Activated gamma-delta T cell treated with anti-CD3 and anti-CD28 coated beads, Interleukin-2, amount 50 U/mL, for 16 hours (primary cell): ENCODE measurements around the gene EPOP.

Experiments used
- DNase-seq: peaks from one replicate; pipeline ENCODE4 v3.0.0-alpha.2; 2020; ENCODE audit warnings: low read depth

EPOP gene

GRCh38 chr17:38705803-38706504 is 31.2 kb upstream of the EPOP start:
- no peak for DNase-seq

GRCh38 chr17:38705523-38705802 is 30.7 kb upstream of the EPOP start:
- DNase-seq, result no peak

GRCh38 chr17:38704606-38705522 is 30.1 kb upstream of the EPOP start, which contains the start of gene MLLT6:
MLLT6 (plus strand) TSS chr17:38705273; CDS start chr17:38705633, 360 bp downstream.
- peak; percentile 61 for DNase-seq

GRCh38 chr17:38703742-38704605 is 29.2 kb upstream of the EPOP start:
- peak; percentile 63 for DNase-seq

GRCh38 chr17:38702916-38703741 is 28.4 kb upstream of the EPOP start:
- DNase-seq, result no peak

- DNase-seq, result peak; percentile 62
Measured at GRCh38 chr17:38702166-38702915, 27.6 kb upstream of the EPOP start.

GRCh38 chr17:38701504-38702165 is 26.9 kb upstream of the EPOP start:
- peak; percentile 73 for DNase-seq

- no peak for DNase-seq
Measured at GRCh38 chr17:38698760-38699159, 24.0 kb upstream of the EPOP start.

GRCh38 chr17:38697061-38697820 is 22.5 kb upstream of the EPOP start:
- no peak for DNase-seq

- DNase-seq, result no peak
Measured at GRCh38 chr17:38693700-38694329, 19.1 kb upstream of the EPOP start.

- no peak for DNase-seq
Measured at GRCh38 chr17:38691154-38691553, 16.4 kb upstream of the EPOP start.

- no peak for DNase-seq
Measured at GRCh38 chr17:38690386-38690785, 15.6 kb upstream of the EPOP start.

GRCh38 chr17:38687286-38687685 is 12.5 kb upstream of the EPOP start:
- DNase-seq, result no peak

GRCh38 chr17:38685491-38685890 is 10.7 kb upstream of the EPOP start:
- no peak for DNase-seq

- no peak for DNase-seq
Measured at GRCh38 chr17:38681096-38681495, 6.3 kb upstream of the EPOP start.

GRCh38 chr17:38677819-38678218 is 3.1 kb upstream of the EPOP start:
- DNase-seq, result no peak

- peak; percentile 71 for DNase-seq
Measured at GRCh38 chr17:38676706-38677504, 2.1 kb upstream of the EPOP start.
